Activated CD4-positive, CD25-positive, alpha-beta regulatory T cell treated with anti-CD3 and anti-CD28 coated beads, Interleukin-2, amount 50 U/mL, for 16 hours (primary cell): Measurements from ENCODE around the gene VCAN.

Source experiments
- DNase-seq: peaks from one replicate; pipeline ENCODE4 v3.0.0-alpha.2; 2020; ENCODE audit warnings: low read depth, low spot score

VCAN gene

GRCh38 chr5:83530193-83530592 lies 58.6 kb downstream of the VCAN start:
- no peak for DNase-seq

GRCh38 chr5:83531661-83532060 lies 60.1 kb downstream of the VCAN start:
- no peak for DNase-seq

GRCh38 chr5:83538786-83539462 lies 67.4 kb downstream of the VCAN start:
- DNase-seq = no peak

DNA sequence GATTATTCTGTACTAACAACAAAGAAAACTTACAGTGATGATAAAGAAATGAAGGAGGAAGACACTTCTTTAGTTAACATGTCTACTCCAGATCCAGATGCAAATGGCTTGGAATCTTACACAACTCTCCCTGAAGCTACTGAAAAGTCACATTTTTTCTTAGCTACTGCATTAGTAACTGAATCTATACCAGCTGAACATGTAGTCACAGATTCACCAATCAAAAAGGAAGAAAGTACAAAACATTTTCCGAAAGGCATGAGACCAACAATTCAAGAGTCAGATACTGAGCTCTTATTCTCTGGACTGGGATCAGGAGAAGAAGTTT lies 67.9 kb downstream of the VCAN start:
- no peak for DNase-seq

DNA sequence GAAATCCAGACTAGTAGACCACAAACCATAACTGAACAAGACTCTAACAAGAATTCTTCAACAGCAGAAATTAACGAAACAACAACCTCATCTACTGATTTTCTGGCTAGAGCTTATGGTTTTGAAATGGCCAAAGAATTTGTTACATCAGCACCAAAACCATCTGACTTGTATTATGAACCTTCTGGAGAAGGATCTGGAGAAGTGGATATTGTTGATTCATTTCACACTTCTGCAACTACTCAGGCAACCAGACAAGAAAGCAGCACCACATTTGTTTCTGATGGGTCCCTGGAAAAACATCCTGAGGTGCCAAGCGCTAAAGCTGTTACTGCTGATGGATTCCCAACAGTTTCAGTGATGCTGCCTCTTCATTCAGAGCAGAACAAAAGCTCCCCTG lies 68.6 kb downstream of the VCAN start:
- DNase-seq = no peak

DNA sequence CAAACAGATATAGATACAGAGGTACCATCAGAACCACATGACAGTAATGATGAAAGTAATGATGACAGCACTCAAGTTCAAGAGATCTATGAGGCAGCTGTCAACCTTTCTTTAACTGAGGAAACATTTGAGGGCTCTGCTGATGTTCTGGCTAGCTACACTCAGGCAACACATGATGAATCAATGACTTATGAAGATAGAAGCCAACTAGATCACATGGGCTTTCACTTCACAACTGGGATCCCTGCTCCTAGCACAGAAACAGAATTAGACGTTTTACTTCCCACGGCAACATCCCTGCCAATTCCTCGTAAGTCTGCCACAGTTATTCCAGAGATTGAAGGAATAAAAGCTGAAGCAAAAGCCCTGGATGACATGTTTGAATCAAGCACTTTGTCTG lies 69.2 kb downstream of the VCAN start:
- DNase-seq = no peak

GRCh38 chr5:83542839-83543238 lies 71.3 kb downstream of the VCAN start:
- no peak for DNase-seq

DNA sequence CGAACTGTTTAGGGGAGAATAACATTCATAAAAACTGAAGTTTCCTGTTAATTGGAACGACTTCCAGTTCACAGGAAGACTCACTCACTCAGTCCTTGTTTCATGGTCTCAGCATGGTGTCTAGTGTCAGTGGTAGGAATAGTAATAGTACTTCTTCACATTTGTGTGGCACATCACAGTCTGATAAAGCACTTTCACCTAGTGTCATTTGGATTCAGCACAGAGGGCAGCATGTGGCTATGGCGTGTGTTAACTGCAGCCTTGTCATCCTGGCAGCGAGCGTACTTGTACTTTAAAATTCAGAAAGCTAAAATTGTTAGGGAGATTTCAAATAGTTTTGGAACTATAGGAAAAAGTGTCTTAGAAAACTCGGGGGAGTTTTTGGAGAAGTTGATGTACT lies 72.4 kb downstream of the VCAN start:
- no peak for DNase-seq

DNA sequence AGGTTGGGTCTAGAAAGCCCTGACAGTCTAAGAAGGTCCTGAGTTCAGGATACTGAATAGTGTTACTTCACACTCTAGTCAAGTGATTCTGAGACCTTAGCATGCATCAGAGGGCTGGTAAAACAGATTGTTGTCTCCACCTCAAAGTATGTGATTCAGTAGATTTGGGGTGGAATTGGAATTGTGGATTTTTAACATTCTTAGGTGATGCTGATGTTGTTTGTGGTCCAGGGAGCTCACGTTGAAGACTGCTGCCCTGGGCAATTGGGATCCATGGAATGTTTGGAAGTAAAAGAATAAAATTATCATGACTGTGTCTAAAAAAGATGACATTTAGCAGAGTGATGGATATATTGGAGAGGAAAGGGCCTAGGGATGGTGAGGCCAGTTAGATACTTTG lies 75.6 kb downstream of the VCAN start:
- no peak for DNase-seq

- no peak for DNase-seq
Observed at GRCh38 chr5:83547889-83548288, 76.3 kb downstream of the VCAN start.

DNA sequence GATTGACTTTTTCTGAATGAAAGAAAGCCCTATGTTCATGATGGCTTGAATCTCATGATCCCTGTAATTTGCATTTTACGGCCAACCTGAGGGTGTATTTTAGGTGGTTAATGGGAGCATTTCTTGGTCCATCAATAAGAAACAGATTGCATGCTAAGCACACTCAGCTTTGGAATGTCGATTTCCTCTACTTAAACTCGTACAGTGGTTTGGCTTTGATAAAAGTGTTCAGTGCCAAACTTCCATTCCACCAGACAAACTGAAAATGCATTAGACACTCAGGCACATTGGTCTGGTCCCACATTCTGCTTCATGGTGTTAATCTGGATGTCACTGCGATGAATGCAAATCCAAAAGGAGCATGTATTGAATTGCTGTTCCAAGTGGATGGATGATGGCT lies 77.0 kb downstream of the VCAN start:
- no peak for DNase-seq

DNA sequence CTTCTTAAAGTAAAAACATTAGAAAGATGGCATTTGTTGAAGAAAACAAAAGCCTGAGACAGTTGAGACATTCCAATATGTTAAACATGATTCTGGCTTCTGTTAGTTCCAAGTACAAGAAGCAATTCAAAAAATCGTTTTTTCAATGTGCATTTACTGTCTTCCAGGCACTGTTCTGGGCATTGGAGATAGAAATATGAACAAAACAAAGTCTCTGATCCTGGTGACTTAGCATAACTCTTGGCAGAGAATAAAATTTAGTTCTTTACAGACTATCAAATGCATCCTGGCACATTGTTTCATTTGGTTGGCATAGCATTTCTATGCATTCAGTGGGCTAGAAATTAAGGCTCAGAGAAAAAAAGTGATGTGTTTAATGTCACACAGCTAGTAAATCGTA lies 77.5 kb downstream of the VCAN start:
- DNase-seq = no peak

- no peak for DNase-seq
Observed at GRCh38 chr5:83549674-83550073, 78.1 kb downstream of the VCAN start.

GRCh38 chr5:83551821-83552220 lies 80.3 kb downstream of the VCAN start:
- DNase-seq = no peak

DNA sequence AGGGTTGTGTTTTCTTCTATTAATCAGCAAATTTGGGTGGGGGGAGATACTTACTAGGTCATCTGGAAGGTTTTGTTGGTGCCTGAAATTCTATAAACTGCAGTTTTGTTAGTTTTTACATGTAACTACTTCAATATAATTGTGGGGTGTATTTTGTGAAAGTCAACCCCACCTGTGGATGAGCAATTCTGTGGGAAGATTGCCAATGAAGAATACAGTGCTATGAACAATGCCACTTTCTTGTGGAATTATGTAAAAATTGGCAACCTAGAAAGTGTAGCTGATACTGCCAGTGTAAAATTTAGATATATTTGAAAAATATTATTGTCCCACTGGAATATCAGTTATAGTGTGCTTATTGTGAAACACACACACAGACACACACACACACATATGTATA lies 80.7 kb downstream of the VCAN start:
- DNase-seq = no peak

DNA sequence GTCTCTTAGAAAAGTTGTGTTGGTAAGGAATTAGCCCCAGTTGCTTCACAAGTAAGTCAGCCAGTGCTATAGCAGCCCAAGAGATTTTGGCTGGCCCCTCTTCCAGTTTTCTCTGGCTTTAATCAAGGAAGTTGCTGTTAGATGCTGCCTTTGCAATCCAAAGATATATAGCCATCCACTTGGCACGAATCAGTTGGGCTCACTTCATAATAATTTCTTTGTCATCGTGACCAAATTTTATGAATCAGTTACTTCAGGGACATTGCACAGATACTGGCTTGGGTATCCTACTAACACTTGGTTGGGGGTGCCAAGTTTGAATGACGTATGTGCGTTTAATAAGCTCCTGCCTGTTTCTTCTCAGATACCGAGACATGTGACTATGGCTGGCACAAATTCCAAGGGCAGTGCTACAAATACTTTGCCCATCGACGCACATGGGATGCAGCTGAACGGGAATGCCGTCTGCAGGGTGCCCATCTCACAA lies 81.5 kb downstream of the VCAN start:
- DNase-seq = no peak

- DNase-seq = no peak
Observed at GRCh38 chr5:83554133-83554532, 82.6 kb downstream of the VCAN start.

GRCh38 chr5:83554686-83555085 lies 83.1 kb downstream of the VCAN start:
- DNase-seq = no peak

GRCh38 chr5:83555263-83555662 lies 83.7 kb downstream of the VCAN start:
- DNase-seq = no peak

DNA sequence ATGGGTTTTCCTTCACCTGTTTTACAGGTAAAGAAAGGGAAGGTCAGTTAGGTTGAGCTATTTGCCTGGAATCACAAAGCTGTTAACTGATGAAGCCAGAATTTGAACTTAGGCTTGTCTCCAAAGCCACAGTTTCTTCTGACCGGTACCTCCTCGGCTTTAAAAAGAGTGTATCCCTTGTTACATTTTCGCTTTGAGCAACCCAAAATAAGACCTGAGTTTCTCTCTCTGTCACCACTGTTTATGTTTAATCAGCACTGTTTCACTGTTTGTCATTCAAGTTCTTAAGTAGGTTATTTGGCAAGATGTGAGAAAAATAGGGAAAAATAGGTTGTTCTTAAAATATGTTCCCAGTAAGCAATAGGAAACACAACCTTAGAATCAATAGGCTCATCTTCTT lies 84.6 kb downstream of the VCAN start:
- DNase-seq = no peak

DNA sequence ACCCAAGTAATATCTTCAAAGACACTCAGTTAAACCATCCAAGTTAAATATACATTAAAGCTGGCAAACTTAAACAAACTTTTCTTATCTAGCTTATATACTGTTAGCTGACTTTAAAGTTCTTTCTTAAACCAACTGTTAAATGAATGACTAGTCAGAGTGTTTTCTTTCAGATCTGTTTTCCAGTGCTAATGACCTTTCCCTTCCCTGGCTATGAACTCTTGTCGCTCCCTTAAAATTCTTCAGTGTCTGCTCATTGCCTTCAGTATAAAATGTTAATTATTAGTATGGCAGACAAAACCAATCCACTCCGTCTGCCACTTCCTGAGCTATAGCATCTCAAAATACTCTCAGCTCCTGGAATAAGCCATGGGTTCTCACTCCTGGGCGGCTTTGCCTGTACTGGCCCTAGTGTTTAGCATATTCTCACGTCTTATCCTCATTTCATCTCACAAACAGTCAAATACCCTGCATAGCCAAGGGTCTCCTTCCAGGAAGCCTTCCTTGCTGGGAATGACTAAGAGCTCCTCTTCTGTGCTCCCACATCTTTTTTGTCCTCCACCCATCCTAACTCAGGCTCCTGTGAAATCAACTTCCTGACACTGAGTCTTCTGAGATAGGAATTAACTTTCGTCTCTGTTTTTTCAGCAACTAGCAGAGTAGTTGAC lies 87.7 kb downstream of the VCAN start:
- DNase-seq = no peak

DNA sequence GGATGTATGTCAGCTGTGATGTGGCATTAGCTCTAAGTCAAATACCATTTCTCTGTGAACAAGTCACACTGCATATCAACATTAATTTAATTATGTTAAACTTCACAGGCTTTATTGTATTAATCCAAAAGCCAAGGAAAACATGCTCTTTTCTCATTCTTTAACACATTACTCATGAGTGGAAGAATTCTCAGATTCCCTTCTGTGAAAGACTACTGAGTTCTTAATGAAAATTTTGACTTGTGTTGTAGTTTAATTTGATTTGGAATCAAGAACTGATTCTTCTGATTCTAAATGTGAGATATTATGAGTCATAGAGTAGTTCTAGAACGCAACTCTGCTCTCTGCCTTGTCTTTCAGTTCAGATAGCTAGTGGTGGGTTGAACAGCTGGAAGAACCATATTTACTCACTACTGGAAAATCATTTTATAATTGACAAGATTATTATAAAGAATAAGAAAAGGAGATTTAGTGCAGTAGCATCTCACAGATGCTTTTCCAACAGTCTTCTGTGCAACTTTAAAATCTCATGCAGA lies 90.6 kb downstream of the VCAN start:
- DNase-seq = no peak

DNA sequence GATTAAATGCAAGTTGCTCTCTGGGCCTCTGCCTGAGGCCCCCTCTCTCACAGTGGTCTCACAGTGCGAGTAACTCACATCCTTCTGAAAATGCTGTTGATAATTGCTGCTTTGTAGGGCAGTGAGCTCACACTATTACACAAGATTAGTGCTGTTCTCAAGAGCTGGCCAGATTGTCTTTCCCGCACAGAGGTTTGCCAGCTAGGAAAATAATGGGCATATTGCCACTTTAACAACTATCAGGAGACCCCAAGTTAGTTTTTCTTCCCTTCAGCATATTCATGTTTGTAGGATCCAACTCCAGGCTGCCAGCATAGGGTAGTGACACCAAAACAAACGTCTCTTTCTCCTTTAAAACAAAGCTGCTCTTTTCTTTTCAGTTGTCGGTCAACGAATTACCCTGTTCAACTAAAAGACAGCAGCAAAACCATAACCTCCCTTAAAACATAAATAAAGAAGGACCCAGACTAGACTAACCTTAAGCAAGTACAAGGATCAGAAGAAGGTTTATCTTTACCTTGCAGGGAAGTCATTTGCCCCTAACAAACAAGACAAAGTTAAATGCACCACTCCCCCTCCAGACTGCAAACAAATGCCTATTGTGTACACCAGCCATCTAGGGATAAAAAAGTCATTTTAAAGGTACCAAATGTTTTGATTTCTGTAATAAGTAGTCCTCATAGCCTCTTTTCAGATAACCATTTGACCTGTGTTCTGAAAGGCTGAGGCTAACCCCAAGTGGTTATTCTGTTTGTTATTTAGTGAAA lies 91.4 kb downstream of the VCAN start:
- DNase-seq = no peak
